Thymus (tissue), 11 donors: Measurements from ENCODE around the gene CDHR2. TPM values are rescaled to one million over a fixed set of nuclear protein-coding genes. Genes with fewer than 3 reads are reported as not detected.

Source experiments
- DNase-seq, 9 donors: peaks; one replicate each; pipeline ENCODE4 v3.0.0-alpha.2; 2013; ENCODE audit warnings: low spot score in 9 of 9, low read depth in 6 of 9, missing footprints in 1 of 9
- H3K27ac ChIP-seq, 2 donors: one replicate each; pipeline ENCODE4 v1.5.1; 2013; ENCODE audit warnings: control low read depth in 1 of 2, low read depth in 1 of 2, low read length in 1 of 2, mild to moderate bottlenecking in 1 of 2, moderate library complexity in 1 of 2
- H3K27me3 ChIP-seq, 2 donors: one replicate each; pipeline ENCODE4 v1.5.1; 2013; ENCODE audit warnings: low read length in 1 of 2; ENCODE audit not compliant: control insufficient read depth in 2 of 2, insufficient read depth in 1 of 2
- H3K36me3 ChIP-seq, 2 donors: one replicate each; pipeline ENCODE4 v1.5.1; 2013; ENCODE audit warnings: low read length in 1 of 2, mild to moderate bottlenecking in 1 of 2, moderate library complexity in 1 of 2; ENCODE audit not compliant: control insufficient read depth in 2 of 2, insufficient read depth in 2 of 2
- H3K4me1 ChIP-seq, 2 donors: one replicate each; pipeline ENCODE4 v1.5.1; 2013; ENCODE audit warnings: low read length in 2 of 2; ENCODE audit not compliant: control insufficient read depth in 2 of 2, insufficient read depth in 2 of 2
- H3K4me3 ChIP-seq, 2 donors: one replicate each; pipeline ENCODE4 v1.5.1; 2013; ENCODE audit warnings: low read length in 2 of 2, control low read depth in 1 of 2, mild to moderate bottlenecking in 1 of 2
- H3K9me3 ChIP-seq, 2 donors: one replicate each; pipeline ENCODE4 v1.5.1; 2013; ENCODE audit warnings: low read length in 1 of 2, mild to moderate bottlenecking in 1 of 2; ENCODE audit not compliant: control insufficient read depth in 2 of 2, insufficient read depth in 1 of 2
- WGBS: extraction: QIAGEN DNeasy Blood & Tissue Kit; methylation state at CpG from one replicate; pipeline ENCODE4 v1.1.7; 2013; 5-methylcytosine and 5-hydroxymethylcytosine counted together
- polyA plus RNA-seq: library from polyadenylated mRNA; stranded (reverse); fragments of 200-250 nt; gene quantifications from one replicate; pipeline ENCODE4 v1.2.3, GENCODE V29; 2013
- total RNA-seq: library from RNA; stranded (reverse); fragments of 120-200 nt; gene quantifications from one replicate; pipeline ENCODE4 v1.2.4, GENCODE V29; 2013
- donor health status: healthy.

Gene CDHR2
- total and polyA plus RNA-seq, 2 donors, result 0.07 to 0.33 TPM

GRCh38 chr5:176527246-176528222 is 21.6 kb upstream of the CDHR2 start:
- 91% methylated on average over 34 of the region's 34 CpGs for whole genome bisulfite sequencing
- Histone ChIP-seq H3K4me1 (peaks cover 13 to 50% of the 10 kb centered on the region in 2 donors), H3K4me3 (no peak overlapping the region), H3K9me3 (peaks cover 8 to 26% of the 10 kb centered on the region in 2 donors), H3K27ac (peak overlapping the region in 1 of 2 donors; percentile 37), H3K27me3 (no peaks in the 10 kb centered on the region), H3K36me3 (peaks cover 57 to 61% of the 10 kb centered on the region in 2 donors)
- peak in 2 of 9 donors; percentile 18 to 43 for DNase-seq

- peaks cover 8 to 26% of the 10 kb centered on the region in 2 donors for H3K9me3 ChIP-seq
- WGBS, result 94% methylated on average over 11 of the region's 11 CpGs
- H3K27ac ChIP-seq, result peak overlapping the region; percentile 19 to 60
- peaks cover 62 to 66% of the 10 kb centered on the region in 2 donors for H3K36me3 ChIP-seq
- no peaks in the 10 kb centered on the region for H3K27me3 ChIP-seq
- peak in 1 of 9 donors; percentile 21 for DNase-seq
- peaks cover 21 to 58% of the 10 kb centered on the region in 2 donors for H3K4me1 ChIP-seq
- H3K4me3 ChIP-seq, result no peak overlapping the region
Measured at GRCh38 chr5:176528301-176528700, 20.8 kb upstream of the CDHR2 start.

- DNase-seq, result no peak
- peaks cover 25 to 62% of the 10 kb centered on the region in 2 donors for H3K4me1 ChIP-seq
Measured at GRCh38 chr5:176528761-176529115, 20.4 kb upstream of the CDHR2 start.

GRCh38 chr5:176529116-176529740 is 19.9 kb upstream of the CDHR2 start:
- H3K4me3 ChIP-seq, result no peak overlapping the region
- H3K27ac ChIP-seq, result peak overlapping the region; percentile 76 to 80
- peaks cover 26 to 67% of the 10 kb centered on the region in 2 donors for H3K4me1 ChIP-seq
- H3K9me3 ChIP-seq, result peaks cover 8 to 26% of the 10 kb centered on the region in 2 donors
- peaks cover 62 to 66% of the 10 kb centered on the region in 2 donors for H3K36me3 ChIP-seq
- 95% methylated on average over 26 of the region's 26 CpGs for WGBS
- DNase-seq, result peak in 2 of 9 donors; percentile 29 to 43
- no peaks in the 10 kb centered on the region for H3K27me3 ChIP-seq

More at GRCh38 chr5:176528761-176529115, 20.4 kb upstream of the CDHR2 start:
- Histone ChIP-seq H3K9me3 (peaks cover 8 to 26% of the 10 kb centered on the region in 2 donors), H3K4me3 (no peak overlapping the region), H3K27me3 (no peaks in the 10 kb centered on the region), H3K36me3 (peaks cover 62 to 66% of the 10 kb centered on the region in 2 donors), H3K27ac (peak overlapping the region in 1 of 2 donors; percentile 19)
- 92% methylated on average over 17 of the region's 17 CpGs for WGBS

GRCh38 chr5:176529741-176530141 is 19.4 kb upstream of the CDHR2 start:
- Histone ChIP-seq H3K27me3 (no peaks in the 10 kb centered on the region), H3K27ac (peak overlapping the region; percentile 76 to 80), H3K4me1 (peaks cover 31 to 72% of the 10 kb centered on the region in 2 donors), H3K4me3 (no peak overlapping the region), H3K36me3 (peaks cover 63 to 70% of the 10 kb centered on the region in 2 donors), H3K9me3 (peaks cover 8 to 26% of the 10 kb centered on the region in 2 donors)
- peak in 7 of 9 donors; percentile 43 to 88 (median 65) for DNase-seq
- 26% methylated on average over 11 of the region's 11 CpGs for WGBS

GRCh38 chr5:176530393-176530982 is 18.7 kb upstream of the CDHR2 start:
- peaks cover 64 to 73% of the 10 kb centered on the region in 2 donors for H3K36me3 ChIP-seq
- DNase-seq, result peak in 4 of 9 donors; percentile 38 to 67 (median 40)

GRCh38 chr5:176530983-176531901 is 17.9 kb upstream of the CDHR2 start:
- Histone ChIP-seq H3K36me3 (peaks cover 60 to 71% of the 10 kb centered on the region in 2 donors), H3K27ac (peak overlapping the region; percentile 79 to 92), H3K4me1 (peaks cover 32 to 78% of the 10 kb centered on the region in 2 donors), H3K9me3 (peaks cover 8 to 29% of the 10 kb centered on the region in 2 donors), H3K27me3 (no peaks in the 10 kb centered on the region), H3K4me3 (peak overlapping the region in 1 of 2 donors; percentile 4)
- 78% methylated on average over 24 of the region's 24 CpGs for WGBS
- peak in 2 of 9 donors; percentile 18 to 20 for DNase-seq

More at GRCh38 chr5:176530393-176530982, 18.7 kb upstream of the CDHR2 start:
- H3K9me3 ChIP-seq, result peaks cover 8 to 29% of the 10 kb centered on the region in 2 donors
- no peaks in the 10 kb centered on the region for H3K27me3 ChIP-seq
- peaks cover 32 to 78% of the 10 kb centered on the region in 2 donors for H3K4me1 ChIP-seq
- H3K27ac ChIP-seq, result peak overlapping the region; percentile 79 to 92
- H3K4me3 ChIP-seq, result no peak overlapping the region
- WGBS, result 59% methylated on average over 28 of the region's 28 CpGs
